IMR-90 (cell line): Measurements from ENCODE around the gene GPR173. TPM values are rescaled to one million over a fixed set of nuclear protein-coding genes. Genes with fewer than 3 reads are reported as not detected.

ENCODE experiments used
- ATAC-seq: fragments of 200-7000 bp; cut with Tn5 transposase; 2 replicates; pipeline ENCODE4 v1.9.1; 2020; ENCODE audit warnings: low read depth, mild to moderate bottlenecking, moderate library complexity
- BruUV-seq: library from RNA; stranded (reverse); fragments of 400-500 nt; replicated peaks from 2 replicates; lab custom pipeline; 2021; lab: Mats Ljungman, UMichigan
- CTCF ChIA-PET: fragments of 300-600 bp; formaldehyde crosslinking; extraction: SDS; loops from one replicate; lab custom pipeline; 2021; ENCODE audit warnings: antibody characterized with exemption; lab: Yijun Ruan, JAX
- POLR2A ChIA-PET: fragments of 300-600 bp; sonication (Branson Sonifier 250); formaldehyde crosslinking; loops from one replicate; lab custom pipeline; 2022; ENCODE audit warnings: antibody characterized with exemption; ENCODE audit not compliant: unreplicated experiment; lab: Charles Lee
- DNase-seq: peaks from one replicate; pipeline ENCODE4 v3.0.0; 2013
- H2AFZ ChIP-seq: replicated peaks from 2 replicates; pipeline ENCODE3; 2013; ENCODE audit warnings: low read length, mild to moderate bottlenecking; ENCODE audit not compliant: poor library complexity
- H2AK5ac ChIP-seq: 2 replicates; pipeline ENCODE4 v1.6.1; 2013; ENCODE audit warnings: low read depth, low read length, inconsistent platforms
- H2AK9ac ChIP-seq: replicated peaks from 2 replicates; pipeline ENCODE3; 2013; ENCODE audit warnings: mild to moderate bottlenecking, low read depth, low read length, moderate library complexity; ENCODE audit not compliant: poor library complexity
- H2BK120ac ChIP-seq: 2 replicates; pipeline ENCODE4 v1.6.1; 2013; ENCODE audit warnings: low read depth, low read length, inconsistent platforms
- H2BK15ac ChIP-seq: 3 replicates; pipeline ENCODE4 v1.6.1; 2013; ENCODE audit warnings: low read depth, low read length, inconsistent platforms
- H2BK20ac ChIP-seq: 2 replicates; pipeline ENCODE4 v1.6.1; 2013; ENCODE audit warnings: low read depth, mild to moderate bottlenecking, inconsistent platforms, low read length, moderate library complexity
- H2BK5ac ChIP-seq: 2 replicates; pipeline ENCODE4 v1.6.1; 2013; ENCODE audit warnings: mild to moderate bottlenecking, low read depth, low read length, inconsistent platforms; ENCODE audit not compliant: poor library complexity, severe bottlenecking
- H3K14ac ChIP-seq: replicated peaks from 2 replicates; pipeline ENCODE4 v1.6.1; 2013; ENCODE audit warnings: low read depth, low read length, inconsistent platforms
- H3K18ac ChIP-seq: 2 replicates; pipeline ENCODE4 v1.6.1; 2013; ENCODE audit warnings: low read depth, low read length, control low read depth
- H3K23ac ChIP-seq: 2 replicates; pipeline ENCODE4 v1.6.1; 2013; ENCODE audit warnings: low read depth, low read length, inconsistent platforms
- H3K27ac ChIP-seq: 2 replicates; pipeline ENCODE4 v1.5.1; 2013; ENCODE audit warnings: mild to moderate bottlenecking, control low read depth, low read length; ENCODE audit not compliant: insufficient read depth
- H3K27me3 ChIP-seq: 2 replicates; pipeline ENCODE4 v1.6.1; 2013; ENCODE audit warnings: low read length; ENCODE audit not compliant: control insufficient read depth, insufficient read depth
- H3K36me3 ChIP-seq: 2 replicates; pipeline ENCODE4 v1.6.1; 2013; ENCODE audit warnings: low read length, mixed read lengths; ENCODE audit not compliant: control insufficient read depth, insufficient read depth
- H3K4ac ChIP-seq: 2 replicates; pipeline ENCODE4 v1.6.1; 2013; ENCODE audit warnings: low read depth, low read length, inconsistent platforms
- H3K4me1 ChIP-seq: 2 replicates; pipeline ENCODE4 v1.6.1; 2013; ENCODE audit warnings: low read length, mixed read lengths; ENCODE audit not compliant: control insufficient read depth, insufficient read depth
- H3K4me2 ChIP-seq: 2 replicates; pipeline ENCODE4 v1.6.1; 2013; ENCODE audit warnings: low read depth, mild to moderate bottlenecking, control low read depth, low read length, moderate library complexity
- H3K4me3 ChIP-seq: 2 replicates; pipeline ENCODE4 v1.5.1; 2013; ENCODE audit warnings: low read depth, mild to moderate bottlenecking, control low read depth, low read length, moderate library complexity; ENCODE audit not compliant: insufficient read depth
- H3K56ac ChIP-seq: 2 replicates; pipeline ENCODE4 v1.6.1; 2013; ENCODE audit warnings: low read length, inconsistent platforms; ENCODE audit not compliant: insufficient read depth; ENCODE audit errors: extremely low read depth
- H3K79me1 ChIP-seq, 2 experiments: 2 replicates each; pipeline ENCODE4 v1.6.1; 2013; ENCODE audit warnings: low read length in 2 of 2, inconsistent platforms in 1 of 2, low read depth in 1 of 2
- H3K9ac ChIP-seq: 2 replicates; pipeline ENCODE4 v1.6.1; 2013; ENCODE audit warnings: low read depth, low read length, control low read depth
- H3K9me1 ChIP-seq: 2 replicates; pipeline ENCODE4 v1.6.1; 2013; ENCODE audit warnings: low read length, inconsistent platforms; ENCODE audit not compliant: insufficient read depth
- H3K9me3 ChIP-seq: 2 replicates; pipeline ENCODE4 v1.6.1; 2013; ENCODE audit warnings: low read length; ENCODE audit not compliant: control insufficient read depth, insufficient read depth
- H4K20me1 ChIP-seq: 2 replicates; pipeline ENCODE4 v1.6.1; 2013; ENCODE audit warnings: low read length, inconsistent platforms; ENCODE audit not compliant: insufficient read depth
- H4K5ac ChIP-seq: 2 replicates; pipeline ENCODE4 v1.6.1; 2013; ENCODE audit warnings: mild to moderate bottlenecking, low read depth, low read length, control low read depth
- H4K8ac ChIP-seq, 2 experiments: 2 replicates each; pipeline ENCODE4 v1.6.1; 2013; ENCODE audit warnings: low read depth in 2 of 2, low read length in 2 of 2, control low read depth in 1 of 2, inconsistent platforms in 1 of 2
- H4K91ac ChIP-seq: 2 replicates; pipeline ENCODE4 v1.6.1; 2013; ENCODE audit warnings: low read depth, low read length, inconsistent platforms; ENCODE audit not compliant: insufficient read depth
- CEBPB ChIP-seq: IDR thresholded peaks from 2 replicates; pipeline ENCODE4 v1.6.1; 2012; ENCODE audit warnings: low read depth, low read length, improper control_type of control experiment
- CHD1 ChIP-seq: IDR thresholded peaks from 2 replicates; pipeline ENCODE4 v1.6.1; 2012; ENCODE audit warnings: low read depth, low read length, improper control_type of control experiment
- CTCF ChIP-seq: conservative IDR thresholded peaks from 2 replicates; pipeline ENCODE4 v1.5.1; 2012; ENCODE audit warnings: mild to moderate bottlenecking, low read depth, low read length, improper control_type of control experiment
- ELK1 ChIP-seq: fragments of 150-350 bp; IDR thresholded peaks from 2 replicates; pipeline ENCODE4 v1.6.1; 2016; ENCODE audit warnings: low read depth, mild to moderate bottlenecking, low read length, moderate library complexity, borderline replicate concordance
- MAFK ChIP-seq: IDR thresholded peaks from 2 replicates; pipeline ENCODE4 v1.6.1; 2012; ENCODE audit warnings: low read depth, low read length, improper control_type of control experiment
- MAZ ChIP-seq: IDR thresholded peaks from 2 replicates; pipeline ENCODE4 v1.6.1; 2012; ENCODE audit warnings: low read depth, mild to moderate bottlenecking, low read length, improper control_type of control experiment, moderate library complexity, borderline replicate concordance
- NFE2L2 ChIP-seq: fragments of 150-350 bp; IDR thresholded peaks from 2 replicates; pipeline ENCODE4 v1.6.1; 2016; ENCODE audit warnings: low read depth, mild to moderate bottlenecking, low read length
- RAD21 ChIP-seq: IDR thresholded peaks from 2 replicates; pipeline ENCODE4 v1.6.1; 2012; ENCODE audit warnings: low read length, improper control_type of control experiment
- RFX5 ChIP-seq: IDR thresholded peaks from 2 replicates; pipeline ENCODE4 v1.8.0; 2012; ENCODE audit warnings: low read depth, mild to moderate bottlenecking, low read length, moderate library complexity
- USF2 ChIP-seq: fragments of 150-350 bp; IDR thresholded peaks from 2 replicates; pipeline ENCODE4 v1.6.1; 2017; ENCODE audit warnings: mild to moderate bottlenecking, antibody characterized with exemption, low read length, low read depth
- WGBS, 2 experiments: methylation state at CpG; one replicate each; pipeline versions ENCODE4 v1.1.5 to v1.1.7; 2013; ENCODE audit warnings: missing lambda C conversion rate in 2 of 2; ENCODE audit not compliant: insufficient read length in 1 of 2; ENCODE audit errors: extremely low coverage in 2 of 2; 5-methylcytosine and 5-hydroxymethylcytosine counted together
- dilution Hi-C: fragments of 300-500 bp; cut with HindIII; formaldehyde crosslinking; loops from one replicate; pipeline ENCODE4 v1.14.3; 2018; ENCODE audit warnings: low sequenced_read_pairs; ENCODE audit not compliant: unreplicated experiment
- in situ Hi-C: fragments of 300-500 bp; cut with MboI; formaldehyde crosslinking; loops from 3 replicates; pipeline ENCODE4 v1.14.3; 2019; ENCODE audit warnings: low sequenced_read_pairs, inconsistent platforms, mixed read lengths
- intact Hi-C: fragments of 100-400 bp; cut with micrococcal nuclease; formaldehyde crosslinking; loops from 2 replicates; pipeline ENCODE4 v1.10.0; 2022
- polyA plus RNA-seq, 3 experiments: library from polyadenylated mRNA; depleted of rRNA; stranded (reverse); fragments of >200 nt; gene quantifications; 2 replicates each; pipeline ENCODE4 v1.2.3, GENCODE V29; 2012; ENCODE audit warnings: low replicate concordance in 1 of 3
- total RNA-seq: library from RNA; depleted of rRNA; stranded (reverse); fragments of >200 nt; gene quantifications from 2 replicates; pipeline ENCODE4 v1.2.3, GENCODE V29; 2012

GPR173 gene
- total and polyA plus RNA-seq, 2 of the 4 experiments (the other 2 are of a cell fraction) = 0.90 to 6.1 TPM

- Histone ChIP-seq H3K27ac (no peak overlapping the region), H3K36me3 (no peaks in the 10 kb centered on the region), H3K14ac (no peak overlapping the region), H2BK15ac (no peak overlapping the region), H3K56ac (no peak overlapping the region), H4K8ac (no peak overlapping the region), H2AK5ac (no peak overlapping the region), H3K4ac (no peak overlapping the region), H3K4me2 (no peak overlapping the region), H3K27me3 (peaks cover 51% of the 10 kb centered on the region), H3K4me3 (no peak overlapping the region), H3K18ac (no peak overlapping the region), H3K79me1 (no peaks in the 10 kb centered on the region), H2AFZ (no peak overlapping the region), H2AK9ac (no peak overlapping the region), H3K4me1 (no peaks in the 10 kb centered on the region), H2BK5ac (no peak overlapping the region), H3K9me1 (no peaks in the 10 kb centered on the region), H4K5ac (no peak overlapping the region), H2BK120ac (no peak overlapping the region), H4K91ac (no peak overlapping the region), H3K23ac (no peak overlapping the region), H2BK20ac (no peak overlapping the region), H3K9ac (no peak overlapping the region), H3K9me3 (peaks cover 3% of the 10 kb centered on the region; the same call in 1 of the 2 replicates), H4K20me1 (no peaks in the 10 kb centered on the region)
- ATAC-seq = no peak
- no CpG with 5 or more reads among the region's 2 CpGs for WGBS, 2 experiments
- BruUV-seq = no TSS peak
- TF ChIP-seq RAD21 = no peak
- no peak for TF ChIP-seq CTCF
- TF ChIP-seq RFX5 = no peak
- TF ChIP-seq CEBPB = no peak
- TF ChIP-seq MAFK = no peak
- no peak for TF ChIP-seq USF2
- no peak for TF ChIP-seq CHD1
- no peak for TF ChIP-seq ELK1
- no peak for TF ChIP-seq NFE2L2
- no peak for TF ChIP-seq MAZ
- intact Hi-C loops = no loop called here
- ChIA-PET POLR2A (no interaction called here), CTCF (no interaction called here)
- in situ Hi-C loops = no loop called here
- no peak for DNase-seq
- dilution Hi-C loops = no loop called here
These were observed 46.6 kb upstream of the GPR173 start for GRCh38 chrX:53001958-53002357.
